HG03565 (cell line): ENCODE data around the gene BCAS3.
"Not testable (repeated sequence)": the region's sequence is repeated elsewhere in the genome, so short reads cannot be mapped to it uniquely, and the experiment has no call there.

Experiments
- ATAC-seq: cut with Tn5 transposase; IDR thresholded peaks from one replicate; pipeline ENCODE4 v1.9.1; 2021; ENCODE audit warnings: mild to moderate bottlenecking, moderate library complexity; ENCODE audit not compliant: unreplicated experiment

The BCAS3 gene

GRCh38 chr17:61239327-61239726 lies 561.7 kb downstream of the BCAS3 start:
- ATAC-seq, result no peak

GRCh38 chr17:61239953-61240352 lies 562.3 kb downstream of the BCAS3 start:
- no peak for ATAC-seq

GRCh38 chr17:61240851-61241468 lies 563.3 kb downstream of the BCAS3 start:
- ATAC-seq, result no peak

- ATAC-seq, result not testable (repeated sequence)
Observed at GRCh38 chr17:61244988-61245387, 567.3 kb downstream of the BCAS3 start.

- ATAC-seq, result no peak
Observed at GRCh38 chr17:61245706-61246135, 568.1 kb downstream of the BCAS3 start.

GRCh38 chr17:61247439-61247838 lies 569.8 kb downstream of the BCAS3 start:
- no peak for ATAC-seq

- no peak for ATAC-seq
Observed at GRCh38 chr17:61248399-61248798, 570.7 kb downstream of the BCAS3 start.

GRCh38 chr17:61249649-61250299 lies 572.1 kb downstream of the BCAS3 start:
- ATAC-seq, result no peak

GRCh38 chr17:61250335-61250890 lies 572.8 kb downstream of the BCAS3 start:
- no peak for ATAC-seq

- no peak for ATAC-seq
Observed at GRCh38 chr17:61251939-61252865, 574.6 kb downstream of the BCAS3 start.

GRCh38 chr17:61253362-61253761 lies 575.7 kb downstream of the BCAS3 start:
- no peak for ATAC-seq

GRCh38 chr17:61253937-61254574 lies 576.4 kb downstream of the BCAS3 start:
- no peak for ATAC-seq

- no peak for ATAC-seq
Observed at GRCh38 chr17:61254904-61255303, 577.3 kb downstream of the BCAS3 start.

- ATAC-seq, result no peak
Observed at GRCh38 chr17:61255647-61256046, 578.0 kb downstream of the BCAS3 start.

- no peak for ATAC-seq
Observed at GRCh38 chr17:61259360-61259759, 581.7 kb downstream of the BCAS3 start.

- no peak for ATAC-seq
Observed at GRCh38 chr17:61260071-61260797, 582.6 kb downstream of the BCAS3 start.

GRCh38 chr17:61261001-61261637 lies 583.5 kb downstream of the BCAS3 start:
- no peak for ATAC-seq

GRCh38 chr17:61265397-61265796 lies 587.7 kb downstream of the BCAS3 start:
- no peak for ATAC-seq

GRCh38 chr17:61267847-61268246 lies 590.2 kb downstream of the BCAS3 start:
- ATAC-seq, result no peak

GRCh38 chr17:61275395-61275794 lies 597.7 kb downstream of the BCAS3 start:
- no peak for ATAC-seq
